WTC11 (cell line): ENCODE results near the gene SLC17A5.

Experiments
- MYBL2 ChIP-seq: sonication (generic); formaldehyde crosslinking; IDR thresholded peaks from 2 replicates; pipeline ENCODE4 v1.8.1; 2023; ENCODE audit warnings: mild to moderate bottlenecking, moderate library complexity, missing genetic modification reagents
- ZNF317 ChIP-seq: sonication (generic); formaldehyde crosslinking; IDR thresholded peaks from 2 replicates; pipeline ENCODE4 v1.8.1; 2023; ENCODE audit warnings: low read depth, mild to moderate bottlenecking, moderate library complexity, missing genetic modification reagents, borderline replicate concordance
- TF ChIP-seq, protein P1 (sequence below): sonication (generic); formaldehyde crosslinking; IDR thresholded peaks from 2 replicates; pipeline ENCODE4 v1.8.1; 2022; ENCODE audit warnings: mild to moderate bottlenecking, missing genetic modification reagents, moderate library complexity, borderline replicate concordance
- TF ChIP-seq, protein P2 (sequence below): fragments of 200-600 bp; IDR thresholded peaks from 2 replicates; pipeline ENCODE4 v1.8.0; 2022; ENCODE audit warnings: antibody characterized with exemption
- TF ChIP-seq, protein P3 (sequence below): sonication (generic); formaldehyde crosslinking; IDR thresholded peaks from 2 replicates; pipeline ENCODE4 v1.8.0; 2023; ENCODE audit warnings: mild to moderate bottlenecking, missing genetic modification reagents
- TF ChIP-seq, protein P4 (sequence below): sonication (generic); formaldehyde crosslinking; IDR thresholded peaks from 2 replicates; pipeline ENCODE4 v1.8.1; 2022; ENCODE audit warnings: low read depth, mild to moderate bottlenecking, moderate library complexity, missing genetic modification reagents, borderline replicate concordance
- TF ChIP-seq, protein P5 (sequence below): sonication (generic); formaldehyde crosslinking; IDR thresholded peaks from 2 replicates; pipeline ENCODE4 v1.8.0; 2022; ENCODE audit warnings: mild to moderate bottlenecking, missing genetic modification reagents

DNA sequence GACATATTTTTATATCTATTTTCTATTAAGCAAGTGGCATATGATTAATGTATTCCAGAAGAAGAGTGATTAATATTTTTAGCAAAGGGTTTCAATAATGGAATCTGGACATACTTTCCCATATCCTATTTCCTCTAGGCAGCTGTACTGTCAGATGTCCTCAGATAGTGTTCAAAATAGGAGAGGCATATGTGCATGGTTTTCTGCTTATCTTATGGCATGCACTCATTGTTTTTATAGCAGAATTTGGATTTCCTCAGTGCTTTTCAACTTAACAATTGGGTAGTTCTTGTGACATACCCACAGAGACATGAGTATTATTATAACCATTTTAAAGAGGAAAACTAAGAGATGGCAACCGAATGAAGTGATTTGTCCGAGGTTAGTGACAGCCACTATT, 12.6 kb upstream of the SLC17A5 start:
- TF ChIP-seq, protein P1, sequence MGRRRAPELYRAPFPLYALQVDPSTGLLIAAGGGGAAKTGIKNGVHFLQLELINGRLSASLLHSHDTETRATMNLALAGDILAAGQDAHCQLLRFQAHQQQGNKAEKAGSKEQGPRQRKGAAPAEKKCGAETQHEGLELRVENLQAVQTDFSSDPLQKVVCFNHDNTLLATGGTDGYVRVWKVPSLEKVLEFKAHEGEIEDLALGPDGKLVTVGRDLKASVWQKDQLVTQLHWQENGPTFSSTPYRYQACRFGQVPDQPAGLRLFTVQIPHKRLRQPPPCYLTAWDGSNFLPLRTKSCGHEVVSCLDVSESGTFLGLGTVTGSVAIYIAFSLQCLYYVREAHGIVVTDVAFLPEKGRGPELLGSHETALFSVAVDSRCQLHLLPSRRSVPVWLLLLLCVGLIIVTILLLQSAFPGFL (CRISPR knock-in tag) = no peak
- TF ChIP-seq, protein P2, sequence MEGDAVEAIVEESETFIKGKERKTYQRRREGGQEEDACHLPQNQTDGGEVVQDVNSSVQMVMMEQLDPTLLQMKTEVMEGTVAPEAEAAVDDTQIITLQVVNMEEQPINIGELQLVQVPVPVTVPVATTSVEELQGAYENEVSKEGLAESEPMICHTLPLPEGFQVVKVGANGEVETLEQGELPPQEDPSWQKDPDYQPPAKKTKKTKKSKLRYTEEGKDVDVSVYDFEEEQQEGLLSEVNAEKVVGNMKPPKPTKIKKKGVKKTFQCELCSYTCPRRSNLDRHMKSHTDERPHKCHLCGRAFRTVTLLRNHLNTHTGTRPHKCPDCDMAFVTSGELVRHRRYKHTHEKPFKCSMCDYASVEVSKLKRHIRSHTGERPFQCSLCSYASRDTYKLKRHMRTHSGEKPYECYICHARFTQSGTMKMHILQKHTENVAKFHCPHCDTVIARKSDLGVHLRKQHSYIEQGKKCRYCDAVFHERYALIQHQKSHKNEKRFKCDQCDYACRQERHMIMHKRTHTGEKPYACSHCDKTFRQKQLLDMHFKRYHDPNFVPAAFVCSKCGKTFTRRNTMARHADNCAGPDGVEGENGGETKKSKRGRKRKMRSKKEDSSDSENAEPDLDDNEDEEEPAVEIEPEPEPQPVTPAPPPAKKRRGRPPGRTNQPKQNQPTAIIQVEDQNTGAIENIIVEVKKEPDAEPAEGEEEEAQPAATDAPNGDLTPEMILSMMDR = no peak
- TF ChIP-seq, protein P3, sequence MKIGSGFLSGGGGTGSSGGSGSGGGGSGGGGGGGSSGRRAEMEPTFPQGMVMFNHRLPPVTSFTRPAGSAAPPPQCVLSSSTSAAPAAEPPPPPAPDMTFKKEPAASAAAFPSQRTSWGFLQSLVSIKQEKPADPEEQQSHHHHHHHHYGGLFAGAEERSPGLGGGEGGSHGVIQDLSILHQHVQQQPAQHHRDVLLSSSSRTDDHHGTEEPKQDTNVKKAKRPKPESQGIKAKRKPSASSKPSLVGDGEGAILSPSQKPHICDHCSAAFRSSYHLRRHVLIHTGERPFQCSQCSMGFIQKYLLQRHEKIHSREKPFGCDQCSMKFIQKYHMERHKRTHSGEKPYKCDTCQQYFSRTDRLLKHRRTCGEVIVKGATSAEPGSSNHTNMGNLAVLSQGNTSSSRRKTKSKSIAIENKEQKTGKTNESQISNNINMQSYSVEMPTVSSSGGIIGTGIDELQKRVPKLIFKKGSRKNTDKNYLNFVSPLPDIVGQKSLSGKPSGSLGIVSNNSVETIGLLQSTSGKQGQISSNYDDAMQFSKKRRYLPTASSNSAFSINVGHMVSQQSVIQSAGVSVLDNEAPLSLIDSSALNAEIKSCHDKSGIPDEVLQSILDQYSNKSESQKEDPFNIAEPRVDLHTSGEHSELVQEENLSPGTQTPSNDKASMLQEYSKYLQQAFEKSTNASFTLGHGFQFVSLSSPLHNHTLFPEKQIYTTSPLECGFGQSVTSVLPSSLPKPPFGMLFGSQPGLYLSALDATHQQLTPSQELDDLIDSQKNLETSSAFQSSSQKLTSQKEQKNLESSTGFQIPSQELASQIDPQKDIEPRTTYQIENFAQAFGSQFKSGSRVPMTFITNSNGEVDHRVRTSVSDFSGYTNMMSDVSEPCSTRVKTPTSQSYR (CRISPR knock-in tag) = no peak
- TF ChIP-seq MYBL2 (CRISPR knock-in tag) (no peak), ZNF317 (no peak)
- TF ChIP-seq, protein P4, sequence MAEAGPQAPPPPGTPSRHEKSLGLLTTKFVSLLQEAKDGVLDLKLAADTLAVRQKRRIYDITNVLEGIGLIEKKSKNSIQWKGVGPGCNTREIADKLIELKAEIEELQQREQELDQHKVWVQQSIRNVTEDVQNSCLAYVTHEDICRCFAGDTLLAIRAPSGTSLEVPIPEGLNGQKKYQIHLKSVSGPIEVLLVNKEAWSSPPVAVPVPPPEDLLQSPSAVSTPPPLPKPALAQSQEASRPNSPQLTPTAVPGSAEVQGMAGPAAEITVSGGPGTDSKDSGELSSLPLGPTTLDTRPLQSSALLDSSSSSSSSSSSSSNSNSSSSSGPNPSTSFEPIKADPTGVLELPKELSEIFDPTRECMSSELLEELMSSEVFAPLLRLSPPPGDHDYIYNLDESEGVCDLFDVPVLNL (CRISPR knock-in tag) = no peak
- TF ChIP-seq, protein P5, sequence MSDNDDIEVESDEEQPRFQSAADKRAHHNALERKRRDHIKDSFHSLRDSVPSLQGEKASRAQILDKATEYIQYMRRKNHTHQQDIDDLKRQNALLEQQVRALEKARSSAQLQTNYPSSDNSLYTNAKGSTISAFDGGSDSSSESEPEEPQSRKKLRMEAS (CRISPR knock-in tag) = no peak
